HEK293 (cell line): ENCODE measurements around the gene ZNF428.

Experiments
- AEBP2 ChIP-seq: fragments of 450-650 bp; formaldehyde crosslinking; IDR thresholded peaks from 2 replicates; pipeline ENCODE4 v1.5.1; 2016; ENCODE audit warnings: missing biosample characterization, missing genetic modification characterization, borderline replicate concordance
- GFI1B ChIP-seq: fragments of 450-650 bp; formaldehyde crosslinking; IDR thresholded peaks from 2 replicates; pipeline ENCODE4 v1.5.1; 2016; ENCODE audit warnings: missing biosample characterization, missing genetic modification characterization
- KLF1 ChIP-seq: fragments of 450-650 bp; formaldehyde crosslinking; IDR thresholded peaks from 2 replicates; pipeline ENCODE4 v1.5.1; 2016; ENCODE audit warnings: missing biosample characterization, missing genetic modification characterization
- KLF8 ChIP-seq: fragments of 450-650 bp; formaldehyde crosslinking; IDR thresholded peaks from 2 replicates; pipeline ENCODE4 v1.5.1; 2016; ENCODE audit warnings: missing biosample characterization, missing genetic modification characterization
- ZBTB26 ChIP-seq: fragments of 450-650 bp; formaldehyde crosslinking; optimal IDR thresholded peaks from 2 replicates; pipeline ENCODE3; 2016; ENCODE audit warnings: missing biosample characterization, mild to moderate bottlenecking, missing genetic modification characterization
- ZBTB6 ChIP-seq: fragments of 450-650 bp; formaldehyde crosslinking; IDR thresholded peaks from 2 replicates; pipeline ENCODE4 v1.5.1; 2017; ENCODE audit warnings: missing biosample characterization, missing genetic modification characterization
- ZFHX2 ChIP-seq: fragments of 450-650 bp; formaldehyde crosslinking; conservative IDR thresholded peaks from 2 replicates; pipeline ENCODE4 v1.5.1; 2016; ENCODE audit warnings: missing biosample characterization, missing genetic modification characterization
- ZNF121 ChIP-seq: fragments of 450-650 bp; formaldehyde crosslinking; IDR thresholded peaks from 2 replicates; pipeline ENCODE4 v1.5.1; 2016; ENCODE audit warnings: missing biosample characterization, missing genetic modification characterization
- ZNF133 ChIP-seq: fragments of 450-650 bp; formaldehyde crosslinking; IDR thresholded peaks from 2 replicates; pipeline ENCODE4 v1.5.1; 2016; ENCODE audit warnings: missing biosample characterization, missing genetic modification characterization
- ZNF148 ChIP-seq: fragments of 450-650 bp; formaldehyde crosslinking; IDR thresholded peaks from 2 replicates; pipeline ENCODE4 v1.5.0; 2017; ENCODE audit warnings: missing biosample characterization, missing genetic modification characterization, borderline replicate concordance
- ZNF19 ChIP-seq: fragments of 450-650 bp; formaldehyde crosslinking; IDR thresholded peaks from 2 replicates; pipeline ENCODE4; 2016; ENCODE audit warnings: missing biosample characterization, missing genetic modification characterization, low read depth
- ZNF335 ChIP-seq: fragments of 450-650 bp; formaldehyde crosslinking; conservative IDR thresholded peaks from 2 replicates; pipeline ENCODE4 v1.5.1; 2016; ENCODE audit warnings: missing biosample characterization, missing genetic modification characterization
- ZNF416 ChIP-seq: fragments of 450-650 bp; formaldehyde crosslinking; IDR thresholded peaks from 2 replicates; pipeline ENCODE4 v1.5.1; 2016; ENCODE audit warnings: missing biosample characterization, missing genetic modification characterization
- ZNF510 ChIP-seq: fragments of 450-650 bp; formaldehyde crosslinking; IDR thresholded peaks from 2 replicates; pipeline ENCODE4 v1.5.1; 2018; ENCODE audit warnings: mild to moderate bottlenecking, missing genetic modification characterization, missing biosample characterization; ENCODE audit not compliant: insufficient replicate concordance
- ZNF513 ChIP-seq: fragments of 450-650 bp; IDR thresholded peaks from 2 replicates; pipeline ENCODE4 v1.5.1; 2018; ENCODE audit warnings: missing biosample characterization, missing genetic modification characterization
- ZNF529 ChIP-seq: fragments of 450-650 bp; formaldehyde crosslinking; IDR thresholded peaks from 2 replicates; pipeline ENCODE4 v1.5.1; 2017; ENCODE audit warnings: missing genetic modification characterization, missing biosample characterization; ENCODE audit not compliant: insufficient replicate concordance
- ZNF571 ChIP-seq: fragments of 450-650 bp; formaldehyde crosslinking; IDR thresholded peaks from 2 replicates; pipeline ENCODE4 v1.5.0; 2017; ENCODE audit warnings: missing biosample characterization, missing genetic modification characterization
- ZNF610 ChIP-seq: fragments of 450-650 bp; formaldehyde crosslinking; IDR thresholded peaks from 2 replicates; pipeline ENCODE4 v1.5.1; 2016; ENCODE audit warnings: missing biosample characterization, missing genetic modification characterization, borderline replicate concordance
- ZNF621 ChIP-seq: fragments of 450-650 bp; formaldehyde crosslinking; IDR thresholded peaks from 2 replicates; pipeline ENCODE4 v1.5.1; 2017; ENCODE audit warnings: missing biosample characterization, missing genetic modification characterization
- ZNF623 ChIP-seq: fragments of 450-650 bp; formaldehyde crosslinking; IDR thresholded peaks from 2 replicates; pipeline ENCODE4 v1.5.1; 2016; ENCODE audit warnings: missing biosample characterization, missing genetic modification characterization
- ZNF660 ChIP-seq: fragments of 450-650 bp; IDR thresholded peaks from 2 replicates; pipeline ENCODE4 v1.5.1; 2018; ENCODE audit warnings: missing biosample characterization, mild to moderate bottlenecking, missing genetic modification characterization
- ZNF692 ChIP-seq: fragments of 450-650 bp; formaldehyde crosslinking; IDR thresholded peaks from 2 replicates; pipeline ENCODE4 v1.5.1; 2016; ENCODE audit warnings: missing biosample characterization, missing genetic modification characterization
- ZNF701 ChIP-seq: fragments of 450-650 bp; formaldehyde crosslinking; IDR thresholded peaks from 2 replicates; pipeline ENCODE4 v1.5.1; 2016; ENCODE audit warnings: missing biosample characterization, missing genetic modification characterization
- ZNF704 ChIP-seq: fragments of 450-650 bp; formaldehyde crosslinking; IDR thresholded peaks from 2 replicates; pipeline ENCODE4 v1.5.1; 2016; ENCODE audit warnings: missing biosample characterization, missing genetic modification characterization
- ZSCAN16 ChIP-seq: fragments of 450-650 bp; formaldehyde crosslinking; IDR thresholded peaks from 2 replicates; pipeline ENCODE4 v1.5.1; 2016; ENCODE audit warnings: missing biosample characterization, missing genetic modification characterization
- ZSCAN4 ChIP-seq: fragments of 450-650 bp; formaldehyde crosslinking; IDR thresholded peaks from 2 replicates; pipeline ENCODE4 v1.5.1; 2017; ENCODE audit warnings: missing biosample characterization, missing genetic modification characterization

Gene ZNF428

GRCh38 chr19:43638995-43639518 lies 19.6 kb upstream of the ZNF428 start (continued):
- TF ChIP-seq ZNF513 (tag by site-specific recombination) (no peak), ZSCAN16 (no peak), ZNF621 (tag by site-specific recombination) (0 out of 2 replicates have a peak, but pooled peaks have one; percentile 31), ZNF692 (peak; percentile 66; the same call in 1 of the 2 replicates), ZNF510 (tag by site-specific recombination) (no peak), GFI1B (tag by site-specific recombination) (no peak), ZNF416 (tag by site-specific recombination) (no peak), ZBTB26 (tag by site-specific recombination) (peak; percentile 14), KLF1 (tag by site-specific recombination) (no peak; the same call in 1 of the 2 replicates), ZNF335 (tag by site-specific recombination) (peak; percentile 21), ZNF660 (no peak), ZNF704 (tag by site-specific recombination) (no peak), ZNF19 (tag by site-specific recombination) (no peak), ZNF623 (tag by site-specific recombination) (no peak), ZNF133 (tag by site-specific recombination) (0 out of 2 replicates have a peak, but pooled peaks have one; percentile 30), ZNF148 (tag by site-specific recombination) (0 out of 2 replicates have a peak, but pooled peaks have one; percentile 23), ZBTB6 (tag by site-specific recombination) (no peak), ZNF701 (no peak), ZNF121 (no peak), ZFHX2 (tag by site-specific recombination) (no peak; the same call in 1 of the 2 replicates), AEBP2 (tag by site-specific recombination) (no peak), KLF8 (peak; percentile 30; the same call in 1 of the 2 replicates), ZNF610 (no peak), ZSCAN4 (tag by site-specific recombination) (no peak), ZNF571 (tag by site-specific recombination) (no peak), ZNF529 (tag by site-specific recombination) (no peak)
